SHP77 (cell line): Measurements from ENCODE around the gene MX1.
A peak's percentile ranks its signal among the peaks of the same experiment; 100 is the strongest.

ENCODE experiments used
- DNase-seq, 2 experiments: peaks; one replicate each; lab custom pipeline; 2025; lab: John Stamatoyannopoulos, UW

MX1 gene

GRCh38 chr21:41491412-41491811 is 65.4 kb downstream of the MX1 start:
- DNase-seq, result no peak

GRCh38 chr21:41494242-41494641 is 68.2 kb downstream of the MX1 start:
- no peak for DNase-seq

GRCh38 chr21:41497008-41497407 is 71.0 kb downstream of the MX1 start:
- DNase-seq, result no peak

- DNase-seq, result no peak
These were observed 71.7 kb downstream of the MX1 start for GRCh38 chr21:41497788-41498187.

GRCh38 chr21:41499920-41500319 is 73.9 kb downstream of the MX1 start:
- no peak for DNase-seq

GRCh38 chr21:41500363-41500762 is 74.3 kb downstream of the MX1 start:
- no peak for DNase-seq

GRCh38 chr21:41500931-41501381 is 74.9 kb downstream of the MX1 start:
- DNase-seq, result no peak

GRCh38 chr21:41501919-41502318 is 75.9 kb downstream of the MX1 start:
- peak in 1 of 2 experiments; percentile 10 for DNase-seq

GRCh38 chr21:41503331-41503730 is 77.3 kb downstream of the MX1 start:
- DNase-seq, result no peak

GRCh38 chr21:41504030-41504429 is 78.0 kb downstream of the MX1 start:
- DNase-seq, result no peak

- no peak for DNase-seq
These were observed 80.1 kb downstream of the MX1 start for GRCh38 chr21:41506005-41506594.

GRCh38 chr21:41506611-41507520 is 80.8 kb downstream of the MX1 start:
- DNase-seq, result no peak

- DNase-seq, result no peak
These were observed 81.7 kb downstream of the MX1 start, which contains the start of gene TMPRSS2 for GRCh38 chr21:41507521-41508414. TSS of gene TMPRSS2 (minus strand) at chr21:41508158. CDS start at chr21:41498133, 10,025 bp downstream.

GRCh38 chr21:41508415-41509144 is 82.5 kb downstream of the MX1 start:
- DNase-seq, result no peak
